ENCODE data around the gene TOB2. TPM values are rescaled to one million over a fixed set of nuclear protein-coding genes. Genes with fewer than 3 reads are reported as not detected.

The TOB2 gene
- polyA plus RNA-seq, 1 of the 3 experiments (the other 2 are of a cell fraction) = 8.3 TPM

DNA sequence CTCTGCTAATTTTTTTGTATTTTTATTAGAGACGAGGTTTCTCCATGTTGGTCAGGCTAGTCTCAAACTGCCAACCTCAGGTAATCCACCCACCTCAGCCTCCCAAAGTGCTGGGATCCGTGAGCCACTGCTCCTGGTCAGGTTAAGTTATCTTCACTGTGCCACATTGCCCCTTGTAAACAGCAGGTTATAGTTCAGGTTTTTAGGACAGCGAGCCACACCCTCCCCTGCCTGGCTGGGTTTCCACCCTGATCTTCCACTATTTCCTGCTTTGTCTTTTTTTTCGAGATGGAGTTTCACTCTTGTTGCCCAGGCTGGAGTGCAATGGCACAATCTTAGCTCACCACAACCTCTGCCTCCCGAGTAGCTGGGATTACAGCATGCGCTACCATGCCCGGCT, 38.4 kb upstream of the TOB2 start:
- no peaks in the 10 kb centered on the region for H3K27me3 ChIP-seq (ENCODE audit: insufficient read depth)
- H3K9me2 ChIP-seq = no peaks in the 10 kb centered on the region
- H3K4me2 ChIP-seq = no peak overlapping the region
- DNase-seq = no peak
- 96% methylated on average over 6 of the region's 7 CpGs for WGBS (ENCODE audit: low lambda C conversion rate)
- no peak overlapping the region for H3K4me3 ChIP-seq (ENCODE audit: low read depth in 2 of 2, low read length in 1 of 2)
- ChIA-PET CTCF (no interaction called here), POLR2A (no interaction called here)
- H3K79me2 ChIP-seq (ENCODE audit: insufficient read depth) = peaks cover 40% of the 10 kb centered on the region
- H3K4me1 ChIP-seq (ENCODE audit: control insufficient read depth in 1 of 2, insufficient read depth in 2 of 2, low read depth in 1 of 2, low read length in 1 of 2) = no peaks in the 10 kb centered on the region; a peak in 1 of 4 replicates
- no peaks in the 10 kb centered on the region for H3F3A ChIP-seq (replicated peaks; ENCODE audit: insufficient read depth)
- H3K9me3 ChIP-seq = no peaks in the 10 kb centered on the region
- H3K36me3 ChIP-seq (replicated peaks in 1 of 2; ENCODE audit: control insufficient read depth in 1 of 2, insufficient read depth in 2 of 2, low read length in 1 of 2) = no peaks in the 10 kb centered on the region
- H3K27ac ChIP-seq (ENCODE audit: low read depth in 2 of 2, low read length in 1 of 2) = no peak overlapping the region
- H3K9ac ChIP-seq = no peak overlapping the region
- TF ChIP-seq SMC3 (IDR thresholded peaks at IDR 0.05; ENCODE audit: low read depth, low read length) = no peak
- TF ChIP-seq, protein P1, sequence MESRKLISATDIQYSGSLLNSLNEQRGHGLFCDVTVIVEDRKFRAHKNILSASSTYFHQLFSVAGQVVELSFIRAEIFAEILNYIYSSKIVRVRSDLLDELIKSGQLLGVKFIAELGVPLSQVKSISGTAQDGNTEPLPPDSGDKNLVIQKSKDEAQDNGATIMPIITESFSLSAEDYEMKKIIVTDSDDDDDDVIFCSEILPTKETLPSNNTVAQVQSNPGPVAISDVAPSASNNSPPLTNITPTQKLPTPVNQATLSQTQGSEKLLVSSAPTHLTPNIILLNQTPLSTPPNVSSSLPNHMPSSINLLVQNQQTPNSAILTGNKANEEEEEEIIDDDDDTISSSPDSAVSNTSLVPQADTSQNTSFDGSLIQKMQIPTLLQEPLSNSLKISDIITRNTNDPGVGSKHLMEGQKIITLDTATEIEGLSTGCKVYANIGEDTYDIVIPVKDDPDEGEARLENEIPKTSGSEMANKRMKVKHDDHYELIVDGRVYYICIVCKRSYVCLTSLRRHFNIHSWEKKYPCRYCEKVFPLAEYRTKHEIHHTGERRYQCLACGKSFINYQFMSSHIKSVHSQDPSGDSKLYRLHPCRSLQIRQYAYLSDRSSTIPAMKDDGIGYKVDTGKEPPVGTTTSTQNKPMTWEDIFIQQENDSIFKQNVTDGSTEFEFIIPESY (IDR thresholded peaks at IDR 0.05; ENCODE audit: borderline replicate concordance, low read depth) = no peak
- no peak for TF ChIP-seq TCF12 (IDR thresholded peaks at IDR 0.05)
- TF ChIP-seq JUND (IDR thresholded peaks at IDR 0.05) = no peak
- TF ChIP-seq FOSL2 (IDR thresholded peaks at IDR 0.05; ENCODE audit: borderline replicate concordance, low read depth) = no peak
- TF ChIP-seq, protein P2, sequence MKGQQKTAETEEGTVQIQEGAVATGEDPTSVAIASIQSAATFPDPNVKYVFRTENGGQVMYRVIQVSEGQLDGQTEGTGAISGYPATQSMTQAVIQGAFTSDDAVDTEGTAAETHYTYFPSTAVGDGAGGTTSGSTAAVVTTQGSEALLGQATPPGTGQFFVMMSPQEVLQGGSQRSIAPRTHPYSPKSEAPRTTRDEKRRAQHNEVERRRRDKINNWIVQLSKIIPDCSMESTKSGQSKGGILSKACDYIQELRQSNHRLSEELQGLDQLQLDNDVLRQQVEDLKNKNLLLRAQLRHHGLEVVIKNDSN (IDR thresholded peaks at IDR 0.05; ENCODE audit: borderline replicate concordance, low read depth) = no peak
- no peak for TF ChIP-seq SIN3A (IDR thresholded peaks at IDR 0.05; ENCODE audit: borderline replicate concordance, low read depth, low read length)
- TF ChIP-seq RCOR1 (IDR thresholded peaks at IDR 0.05; ENCODE audit: low read length) = no peak
- TF ChIP-seq YY1 (IDR thresholded peaks at IDR 0.05; ENCODE audit: low read depth) = no peak
- TF ChIP-seq RAD21 (IDR thresholded peaks at IDR 0.05; ENCODE audit: low read length) = no peak
- TF ChIP-seq TAF1 (IDR thresholded peaks at IDR 0.05; ENCODE audit: borderline replicate concordance, low read depth, low read length) = no peak
- TF ChIP-seq GATA2 (CRISPR knock-in tag; IDR thresholded peaks at IDR 0.05) = no peak
- TF ChIP-seq, protein P3, sequence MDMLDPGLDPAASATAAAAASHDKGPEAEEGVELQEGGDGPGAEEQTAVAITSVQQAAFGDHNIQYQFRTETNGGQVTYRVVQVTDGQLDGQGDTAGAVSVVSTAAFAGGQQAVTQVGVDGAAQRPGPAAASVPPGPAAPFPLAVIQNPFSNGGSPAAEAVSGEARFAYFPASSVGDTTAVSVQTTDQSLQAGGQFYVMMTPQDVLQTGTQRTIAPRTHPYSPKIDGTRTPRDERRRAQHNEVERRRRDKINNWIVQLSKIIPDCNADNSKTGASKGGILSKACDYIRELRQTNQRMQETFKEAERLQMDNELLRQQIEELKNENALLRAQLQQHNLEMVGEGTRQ (IDR thresholded peaks at IDR 0.05; ENCODE audit: borderline replicate concordance, low read depth, low read length) = no peak
- TF ChIP-seq, protein P4, sequence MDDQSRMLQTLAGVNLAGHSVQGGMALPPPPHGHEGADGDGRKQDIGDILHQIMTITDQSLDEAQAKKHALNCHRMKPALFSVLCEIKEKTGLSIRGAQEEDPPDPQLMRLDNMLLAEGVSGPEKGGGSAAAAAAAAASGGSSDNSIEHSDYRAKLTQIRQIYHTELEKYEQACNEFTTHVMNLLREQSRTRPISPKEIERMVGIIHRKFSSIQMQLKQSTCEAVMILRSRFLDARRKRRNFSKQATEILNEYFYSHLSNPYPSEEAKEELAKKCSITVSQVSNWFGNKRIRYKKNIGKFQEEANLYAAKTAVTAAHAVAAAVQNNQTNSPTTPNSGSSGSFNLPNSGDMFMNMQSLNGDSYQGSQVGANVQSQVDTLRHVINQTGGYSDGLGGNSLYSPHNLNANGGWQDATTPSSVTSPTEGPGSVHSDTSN (IDR thresholded peaks at IDR 0.05) = no peak
- TF ChIP-seq CHD2 (IDR thresholded peaks at IDR 0.05; ENCODE audit: low read length, partially characterized antibody) = no peak
- no peak for TF ChIP-seq MEF2A (IDR thresholded peaks at IDR 0.05; ENCODE audit: borderline replicate concordance, low read depth)
- TF ChIP-seq, protein P5, sequence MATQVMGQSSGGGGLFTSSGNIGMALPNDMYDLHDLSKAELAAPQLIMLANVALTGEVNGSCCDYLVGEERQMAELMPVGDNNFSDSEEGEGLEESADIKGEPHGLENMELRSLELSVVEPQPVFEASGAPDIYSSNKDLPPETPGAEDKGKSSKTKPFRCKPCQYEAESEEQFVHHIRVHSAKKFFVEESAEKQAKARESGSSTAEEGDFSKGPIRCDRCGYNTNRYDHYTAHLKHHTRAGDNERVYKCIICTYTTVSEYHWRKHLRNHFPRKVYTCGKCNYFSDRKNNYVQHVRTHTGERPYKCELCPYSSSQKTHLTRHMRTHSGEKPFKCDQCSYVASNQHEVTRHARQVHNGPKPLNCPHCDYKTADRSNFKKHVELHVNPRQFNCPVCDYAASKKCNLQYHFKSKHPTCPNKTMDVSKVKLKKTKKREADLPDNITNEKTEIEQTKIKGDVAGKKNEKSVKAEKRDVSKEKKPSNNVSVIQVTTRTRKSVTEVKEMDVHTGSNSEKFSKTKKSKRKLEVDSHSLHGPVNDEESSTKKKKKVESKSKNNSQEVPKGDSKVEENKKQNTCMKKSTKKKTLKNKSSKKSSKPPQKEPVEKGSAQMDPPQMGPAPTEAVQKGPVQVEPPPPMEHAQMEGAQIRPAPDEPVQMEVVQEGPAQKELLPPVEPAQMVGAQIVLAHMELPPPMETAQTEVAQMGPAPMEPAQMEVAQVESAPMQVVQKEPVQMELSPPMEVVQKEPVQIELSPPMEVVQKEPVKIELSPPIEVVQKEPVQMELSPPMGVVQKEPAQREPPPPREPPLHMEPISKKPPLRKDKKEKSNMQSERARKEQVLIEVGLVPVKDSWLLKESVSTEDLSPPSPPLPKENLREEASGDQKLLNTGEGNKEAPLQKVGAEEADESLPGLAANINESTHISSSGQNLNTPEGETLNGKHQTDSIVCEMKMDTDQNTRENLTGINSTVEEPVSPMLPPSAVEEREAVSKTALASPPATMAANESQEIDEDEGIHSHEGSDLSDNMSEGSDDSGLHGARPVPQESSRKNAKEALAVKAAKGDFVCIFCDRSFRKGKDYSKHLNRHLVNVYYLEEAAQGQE (IDR thresholded peaks at IDR 0.05; ENCODE audit: low read depth, low read length) = no peak
- TF ChIP-seq NFIC (IDR thresholded peaks at IDR 0.05; ENCODE audit: borderline replicate concordance) = no peak
- TF ChIP-seq, protein P6, sequence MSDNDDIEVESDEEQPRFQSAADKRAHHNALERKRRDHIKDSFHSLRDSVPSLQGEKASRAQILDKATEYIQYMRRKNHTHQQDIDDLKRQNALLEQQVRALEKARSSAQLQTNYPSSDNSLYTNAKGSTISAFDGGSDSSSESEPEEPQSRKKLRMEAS (IDR thresholded peaks at IDR 0.05; ENCODE audit: low read depth) = no peak
- H4K20me1 ChIP-seq (ENCODE audit: insufficient read depth) = peaks cover 4% of the 10 kb centered on the region; the same call in 1 of the 2 replicates
- H2AFZ ChIP-seq (ENCODE audit: low read depth) = no peak overlapping the region
